Fibroblast of mammary gland (primary cell): ENCODE results near the gene CPLX4.

Experiments used
- DNase-seq: peaks from one replicate; pipeline ENCODE4 v3.0.0-alpha.2; 2010; ENCODE audit warnings: low read depth
- H3K4me3 ChIP-seq: 2 replicates; pipeline ENCODE4 v1.5.1; 2011; ENCODE audit warnings: low read depth, mild to moderate bottlenecking, low read length, moderate library complexity; ENCODE audit not compliant: control insufficient read depth
- CTCF ChIP-seq: conservative IDR thresholded peaks from 2 replicates; pipeline ENCODE4 v1.5.1; 2011; ENCODE audit warnings: low read depth, low read length, inconsistent platforms; ENCODE audit not compliant: control insufficient read depth, insufficient read depth

Gene CPLX4

DNA sequence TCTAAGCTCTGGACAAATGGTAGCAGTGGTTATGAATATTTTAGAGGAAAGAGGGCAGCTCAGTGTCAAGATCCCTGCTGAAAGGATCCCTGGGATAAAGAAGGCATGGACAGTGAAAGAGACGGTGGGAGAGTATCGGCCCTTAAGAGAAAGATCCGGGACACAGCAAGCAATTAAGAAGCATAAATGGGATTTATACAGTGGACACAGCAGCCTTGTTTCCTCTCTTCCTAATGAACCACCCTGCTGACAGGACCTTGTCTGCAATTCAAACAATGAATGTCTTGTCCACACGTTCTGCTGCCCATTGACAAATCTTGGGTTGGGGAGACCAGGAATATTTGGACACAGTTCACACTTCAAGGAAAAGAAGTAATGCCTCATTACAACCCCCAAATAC lies 16.5 kb downstream of the CPLX4 start:
- DNase-seq = no peak
- H3K4me3 ChIP-seq = no peak overlapping the region
- no peak for TF ChIP-seq CTCF

- H3K4me3 ChIP-seq = no peak overlapping the region
- DNase-seq = peak; percentile 12
- TF ChIP-seq CTCF = no peak
These were observed 17.7 kb downstream of the CPLX4 start for GRCh38 chr18:59300676-59301285.

GRCh38 chr18:59298871-59299270 lies 19.6 kb downstream of the CPLX4 start:
- no peak for TF ChIP-seq CTCF
- no peak for DNase-seq
- H3K4me3 ChIP-seq = no peak overlapping the region

DNA sequence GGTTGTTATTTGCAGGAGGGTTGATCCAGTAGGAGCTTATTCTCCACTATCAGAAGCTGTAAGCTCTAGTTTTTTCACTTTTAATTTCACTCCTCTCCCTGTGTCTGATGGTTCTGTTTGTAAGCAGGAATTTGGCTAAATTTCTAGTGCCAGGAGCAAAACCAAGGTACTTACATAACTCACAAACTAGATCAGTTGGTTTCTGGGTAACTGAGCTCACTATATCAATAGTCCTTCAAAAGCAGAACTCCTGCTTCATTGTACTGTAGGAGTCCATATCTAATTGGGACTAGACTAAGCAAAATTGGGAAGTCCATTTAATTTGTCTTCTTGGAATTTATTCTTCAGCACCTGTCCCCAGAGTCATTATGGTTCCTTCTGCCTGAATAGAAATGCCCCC lies 25.1 kb downstream of the CPLX4 start:
- no peak for TF ChIP-seq CTCF
- H3K4me3 ChIP-seq = no peak overlapping the region
- no peak for DNase-seq

DNA sequence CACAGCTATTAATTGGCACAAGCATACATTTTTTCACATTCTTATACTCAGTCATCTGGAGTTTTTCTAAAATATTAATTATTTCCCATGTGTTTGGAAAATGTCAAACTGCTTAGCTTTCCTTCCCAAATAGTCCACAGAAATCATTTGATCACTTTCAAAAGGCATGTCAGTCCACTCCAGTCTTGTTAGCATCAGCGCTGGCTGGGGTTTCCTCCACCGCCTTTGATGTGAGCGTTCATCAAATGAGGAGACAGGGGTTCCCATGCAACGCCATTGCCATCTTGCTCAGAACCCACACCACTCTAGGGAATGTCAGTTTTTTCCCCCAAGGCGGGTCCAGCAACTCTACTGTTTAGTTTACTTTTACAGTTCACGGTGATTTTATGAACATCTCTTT lies 32.1 kb downstream of the CPLX4 start:
- no peak overlapping the region for H3K4me3 ChIP-seq
- DNase-seq = no peak
- TF ChIP-seq CTCF = no peak

- DNase-seq = no peak
- no peak for TF ChIP-seq CTCF
- H3K4me3 ChIP-seq = no peak overlapping the region
These were observed 36.1 kb downstream of the CPLX4 start for GRCh38 chr18:59282341-59282740.

- no peak for TF ChIP-seq CTCF
- DNase-seq = no peak
- no peak overlapping the region for H3K4me3 ChIP-seq
These were observed 38.7 kb downstream of the CPLX4 start for GRCh38 chr18:59279722-59280121.
